HL-60 (cell line): ENCODE measurements around the gene FRMD5.

Source experiments
- CTCF ChIP-seq: IDR thresholded peaks from one replicate; pipeline ENCODE4 v1.5.1; 2011; ENCODE audit warnings: low read length, control low read depth, inconsistent platforms; ENCODE audit not compliant: insufficient read depth
- POLR2AphosphoS5 ChIP-seq: IDR thresholded peaks from 2 replicates; pipeline ENCODE4 v1.6.1; 2012; ENCODE audit warnings: low read depth
- REST ChIP-seq: IDR thresholded peaks from 2 replicates; pipeline ENCODE4 v1.6.1; 2012; ENCODE audit warnings: low read depth; ENCODE audit not compliant: insufficient replicate concordance
- SPI1 ChIP-seq: IDR thresholded peaks from 2 replicates; pipeline ENCODE4 v1.6.1; 2012; ENCODE audit warnings: low read depth, mild to moderate bottlenecking, borderline replicate concordance

- TF ChIP-seq CTCF (no peak), POLR2AphosphoS5 (no peak), REST (no peak), SPI1 (no peak)
Observed at GRCh38 chr15:44082558-44083157, 112.4 kb downstream of the FRMD5 start.
